GM10248 (cell line): Measurements from ENCODE around the gene NAA80.
A peak's percentile ranks its signal among the peaks of the same experiment; 100 is the strongest.

Experiments
- CTCF ChIA-PET: fragments of 300-600 bp; sonication (Branson Sonifier 250); formaldehyde crosslinking; extraction: SDS; loops from one replicate; lab custom pipeline; 2021; ENCODE audit warnings: antibody characterized with exemption; lab: Yijun Ruan, JAX
- POLR2A ChIA-PET: fragments of 350-650 bp; sonication (Branson Sonifier 250); formaldehyde crosslinking; extraction: SDS; loops from one replicate; lab custom pipeline; 2020; ENCODE audit warnings: antibody characterized with exemption; lab: Yijun Ruan, JAX
- DNase-seq: peaks from one replicate; pipeline ENCODE4 v3.0.0; 2012; ENCODE audit errors: extremely low spot score
- TF ChIP-seq, protein P1 (sequence below): IDR thresholded peaks from 2 replicates; pipeline ENCODE4 v1.5.1; 2012; ENCODE audit warnings: mild to moderate bottlenecking, low read depth; ENCODE audit errors: extremely low read depth, missing control alignments, control extremely low read depth

Gene NAA80

DNA sequence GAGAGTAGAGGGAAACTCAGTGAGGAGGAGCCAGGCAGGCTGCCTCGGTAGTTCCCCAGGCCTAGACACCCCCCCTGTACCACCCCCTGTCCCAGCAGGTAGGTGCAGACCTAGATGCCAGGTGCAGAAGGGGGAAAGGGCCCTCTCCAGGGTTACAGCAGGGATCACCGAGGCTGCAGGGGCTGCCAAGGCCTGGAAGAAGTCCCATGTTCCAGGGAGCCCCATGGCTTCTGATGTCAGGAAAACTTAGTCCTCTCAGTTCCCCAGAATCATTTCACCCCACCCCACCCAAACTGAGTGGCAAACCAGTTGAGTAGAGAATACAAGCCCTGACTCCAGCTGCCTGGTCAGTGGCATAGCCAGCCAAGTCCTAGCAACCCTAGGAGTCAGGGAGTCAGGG lies 37.7 kb downstream of the NAA80 start:
- ChIA-PET CTCF (interaction anchor here (0.9 to 9.4 kb wide), 8 partner anchors 9 to 147 kb away, joined by 3 to 152 read pairs (median 36); partner anchors contain the start of genes GNAT1, SEMA3B and TUSC2), POLR2A (no interaction called here)
- DNase-seq: no peak
- TF ChIP-seq, protein P1, sequence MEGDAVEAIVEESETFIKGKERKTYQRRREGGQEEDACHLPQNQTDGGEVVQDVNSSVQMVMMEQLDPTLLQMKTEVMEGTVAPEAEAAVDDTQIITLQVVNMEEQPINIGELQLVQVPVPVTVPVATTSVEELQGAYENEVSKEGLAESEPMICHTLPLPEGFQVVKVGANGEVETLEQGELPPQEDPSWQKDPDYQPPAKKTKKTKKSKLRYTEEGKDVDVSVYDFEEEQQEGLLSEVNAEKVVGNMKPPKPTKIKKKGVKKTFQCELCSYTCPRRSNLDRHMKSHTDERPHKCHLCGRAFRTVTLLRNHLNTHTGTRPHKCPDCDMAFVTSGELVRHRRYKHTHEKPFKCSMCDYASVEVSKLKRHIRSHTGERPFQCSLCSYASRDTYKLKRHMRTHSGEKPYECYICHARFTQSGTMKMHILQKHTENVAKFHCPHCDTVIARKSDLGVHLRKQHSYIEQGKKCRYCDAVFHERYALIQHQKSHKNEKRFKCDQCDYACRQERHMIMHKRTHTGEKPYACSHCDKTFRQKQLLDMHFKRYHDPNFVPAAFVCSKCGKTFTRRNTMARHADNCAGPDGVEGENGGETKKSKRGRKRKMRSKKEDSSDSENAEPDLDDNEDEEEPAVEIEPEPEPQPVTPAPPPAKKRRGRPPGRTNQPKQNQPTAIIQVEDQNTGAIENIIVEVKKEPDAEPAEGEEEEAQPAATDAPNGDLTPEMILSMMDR: no peak

DNA sequence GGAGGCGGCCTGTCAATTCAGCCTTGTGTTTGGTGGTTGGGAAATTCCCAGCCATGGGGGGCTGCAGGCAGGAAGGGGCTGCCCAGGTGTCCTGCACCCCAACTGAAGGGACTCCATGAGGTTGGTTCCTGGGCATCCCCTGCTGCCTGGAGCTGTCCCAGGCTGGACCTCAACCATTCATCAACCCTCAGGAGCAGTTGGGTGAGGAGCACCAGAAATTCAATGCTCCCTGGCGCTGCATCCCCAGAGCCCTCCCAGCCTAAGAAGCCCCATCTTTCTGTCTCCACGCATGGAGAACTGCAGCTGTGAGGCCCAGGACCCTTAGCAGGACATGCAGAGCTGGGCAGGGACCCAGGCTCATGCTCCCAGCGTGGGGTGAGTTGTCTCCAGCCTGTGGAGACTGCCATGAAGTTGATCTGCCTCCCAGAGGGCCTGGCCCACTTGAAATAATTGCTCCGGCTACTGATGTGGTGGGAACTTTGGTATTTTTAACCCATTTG lies 38.2 kb downstream of the NAA80 start:
- ChIA-PET CTCF (interaction anchor here (0.8 to 9.4 kb wide), 11 partner anchors 9 to 146 kb away, joined by 3 to 152 read pairs (median 6); partner anchors contain the start of genes GNAT1, HYAL3, LSMEM2 and NAA80), POLR2A (no interaction called here)
- TF ChIP-seq, protein P1: no peak
- no peak for DNase-seq

DNA sequence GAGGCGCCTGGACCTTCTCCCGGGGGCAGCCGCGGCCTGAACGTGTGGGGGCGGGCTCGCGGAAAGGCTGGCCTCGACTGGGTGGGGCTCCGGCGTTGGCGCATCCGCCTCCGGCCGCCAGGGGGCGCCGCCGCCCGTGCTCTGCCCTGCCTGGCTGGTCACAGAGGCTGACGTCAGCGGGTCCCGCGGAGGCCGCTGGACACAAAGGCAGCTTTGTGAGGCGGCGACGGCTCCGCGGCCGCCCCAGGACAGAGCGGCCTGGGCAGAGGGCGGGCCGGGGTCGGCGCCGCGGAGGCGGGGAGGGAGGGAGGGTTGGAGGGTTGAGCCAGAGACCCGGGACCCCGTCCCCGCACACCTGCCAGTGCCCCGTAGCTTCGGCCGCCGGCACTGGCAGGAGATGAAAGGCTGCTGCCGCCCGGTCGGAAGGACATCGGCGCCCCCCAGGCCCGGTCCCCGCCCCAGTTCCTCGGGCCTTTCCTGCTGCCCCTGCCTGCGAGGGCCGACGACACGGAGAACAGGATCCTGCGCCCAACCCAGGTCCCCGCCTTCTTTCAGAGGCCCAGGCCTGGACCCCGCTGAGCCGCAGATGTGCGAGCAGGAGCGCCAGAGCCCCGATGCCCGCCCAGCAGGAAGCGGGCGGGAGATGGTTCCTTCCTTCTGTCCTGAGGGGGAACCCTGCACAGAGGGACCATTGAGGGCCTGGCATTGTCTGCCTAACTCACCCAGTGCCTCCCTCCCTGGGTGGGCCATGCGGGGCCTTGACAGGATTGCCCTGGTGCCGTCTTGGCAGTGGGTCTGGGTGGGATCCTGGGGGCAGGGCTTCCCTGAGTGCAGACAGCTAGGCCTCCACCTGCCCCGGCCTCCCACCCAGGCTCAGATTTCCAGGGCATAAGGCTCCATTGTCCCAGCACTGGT lies 38.9 kb downstream of the NAA80 start:
- peak; percentile 98 for DNase-seq
- POLR2A ChIA-PET: interaction anchor here (1.5 kb wide), 1 partner anchor 9 kb away, joined by 3 read pairs; no protein-coding TSS in a partner anchor
- TF ChIP-seq, protein P1: peak; percentile 99
- CTCF ChIA-PET: interaction anchor here (0.6 to 9.4 kb wide), 28 partner anchors 8 to 140 kb away, joined by 3 to 152 read pairs (median 4); partner anchors contain the start of genes GNAI2, GNAT1, HYAL3 and LSMEM2

DNA sequence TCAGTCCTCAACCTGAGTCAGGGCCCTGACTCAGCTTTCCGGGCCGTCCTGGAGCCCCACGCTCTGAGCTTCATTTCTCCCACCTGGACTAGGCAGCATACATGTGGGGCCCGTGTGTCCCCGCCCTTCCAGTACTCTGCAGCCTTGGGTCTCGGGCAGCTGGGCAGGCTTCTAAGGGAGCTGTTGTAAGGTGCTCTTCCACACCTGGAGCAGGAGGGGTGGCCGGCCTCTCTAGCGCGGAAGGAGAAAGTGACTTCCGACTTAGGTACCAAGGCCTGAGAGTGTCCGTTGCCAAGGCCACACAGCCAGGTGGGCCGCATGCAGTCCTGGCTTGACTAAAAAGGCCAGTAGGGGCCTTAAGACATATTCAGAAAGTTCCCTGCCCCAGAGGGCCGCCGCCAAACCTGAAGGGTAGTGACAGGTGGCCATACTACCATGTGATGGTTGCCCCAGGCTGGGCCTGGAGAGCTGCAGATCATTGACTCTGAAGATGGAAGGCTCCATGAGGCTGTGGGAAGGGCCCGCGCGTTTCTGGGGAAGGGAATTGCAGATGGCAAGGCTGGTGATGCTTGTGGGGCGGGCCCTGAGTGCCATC lies 39.7 kb downstream of the NAA80 start:
- TF ChIP-seq, protein P1: no peak
- POLR2A ChIA-PET: interaction anchor here (1.5 kb wide), 1 partner anchor 8 kb away, joined by 3 read pairs; no protein-coding TSS in a partner anchor
- no peak for DNase-seq
- CTCF ChIA-PET: interaction anchor here (0.7 to 9.4 kb wide), 24 partner anchors 8 to 140 kb away, joined by 3 to 152 read pairs (median 4); partner anchors contain the start of genes GNAI2, GNAT1 and SEMA3B

DNA sequence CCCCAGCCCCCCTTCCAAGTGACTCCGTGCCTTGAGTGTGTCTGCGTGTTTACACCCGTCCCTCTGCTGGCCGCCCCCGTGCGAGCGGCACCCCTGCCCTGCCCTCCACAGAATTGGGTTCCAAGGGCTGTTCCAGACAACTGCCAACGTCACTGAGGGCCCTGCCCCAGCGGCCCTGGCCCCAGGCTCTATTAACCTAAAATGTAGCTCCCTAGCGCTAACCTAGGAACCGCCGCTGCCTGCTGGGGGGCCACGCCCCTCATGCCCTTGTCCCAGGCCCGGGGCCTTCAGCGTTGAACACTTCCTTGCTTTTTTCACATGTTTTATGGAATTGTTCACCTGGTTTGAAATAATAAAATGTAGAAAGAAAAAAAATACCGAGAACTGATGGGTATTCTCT lies 40.2 kb downstream of the NAA80 start:
- POLR2A ChIA-PET: interaction anchor here (0.5 to 0.6 kb wide), 3 partner anchors 31 to 1819 kb away, joined by 4 to 11 read pairs (median 8); partner anchors contain the start of genes CCDC51 and DCAF1
- TF ChIP-seq, protein P1: no peak
- DNase-seq: no peak
- CTCF ChIA-PET: interaction anchor here (0.9 to 9.4 kb wide), 15 partner anchors 8 to 139 kb away, joined by 3 to 152 read pairs (median 7); partner anchors contain the start of genes GNAT1 and SEMA3B
